Left colon (tissue), 2 donors: ENCODE data around the gene CDK11B. TPM values are rescaled to one million over a fixed set of nuclear protein-coding genes. Genes with fewer than 3 reads are reported as not detected.
"Not testable (repeated sequence)": the region's sequence is repeated elsewhere in the genome, so short reads cannot be mapped to it uniquely, and the experiment has no call there.

Source experiments
- ATAC-seq: fragments of 200-7000 bp; cut with Tn5 transposase; one replicate; pipeline ENCODE4 v1.9.1; 2020; ENCODE audit warnings: mild to moderate bottlenecking, moderate library complexity
- DNase-seq, 2 donors: peaks; one replicate each; pipeline ENCODE4 v3.0.0-alpha.2; 2020
- intact Hi-C, 2 donors: fragments of 100-400 bp; cut with DNase I in 1 of 2; cut with micrococcal nuclease in 1 of 2; formaldehyde crosslinking; loops; one replicate each; pipeline versions ENCODE4 v1.11.2 to v1.14.0; 2022; cut with DNase I, micrococcal nuclease
- total RNA-seq, 2 donors: library from RNA; stranded (reverse); fragmentation: NEBNext Ultra II Directional; extraction: Animal tissue kit (Norgen Biotek cat#: 25700); gene quantifications; one replicate each; pipeline ENCODE4 v1.2.1, GENCODE V29; 2021
- donor health status: DM: no; HTN: no; CAD: no.
- donor health status: DM: yes; HTN: yes; CAD: no.

The CDK11B gene
- total RNA-seq, 2 donors from 2014 or later, result 29.6 to 37.0 TPM

- no peak for DNase-seq
- no peak for ATAC-seq
- intact Hi-C loops, result no loop called here
Observed at GRCh38 chr1:1687846-1688245, 29.0 kb upstream of the CDK11B start.

DNA sequence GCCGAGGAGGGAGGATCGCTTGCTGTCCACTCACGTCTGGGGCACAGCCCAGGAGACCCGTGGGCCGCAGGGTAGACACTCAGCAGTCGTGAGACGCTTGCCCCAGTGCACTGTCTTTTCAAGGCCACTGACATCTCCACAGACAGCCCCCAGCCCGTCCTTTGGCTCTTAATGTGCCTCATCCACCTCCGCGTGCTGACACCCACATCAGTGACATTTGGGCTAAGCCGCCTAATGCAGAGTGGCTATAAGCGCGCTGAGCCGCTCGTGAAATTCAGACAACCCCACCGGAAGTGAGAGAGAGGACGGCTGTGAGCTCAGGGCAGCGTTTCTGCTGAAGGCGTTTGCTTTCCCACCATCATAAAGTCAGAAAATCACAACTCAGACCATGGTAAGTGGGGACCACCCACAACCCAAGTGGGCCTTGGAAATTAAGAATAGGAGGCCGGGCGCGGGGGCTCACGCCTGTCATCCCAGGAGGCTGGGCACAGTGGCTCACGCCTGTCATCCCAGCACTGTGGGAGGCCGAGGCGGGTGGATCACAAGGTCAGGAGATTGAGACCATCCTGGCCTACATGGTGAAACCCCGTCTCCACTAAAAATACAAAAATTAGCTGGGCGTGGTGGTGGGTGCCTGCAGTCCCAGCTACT lies 25.4 kb upstream of the CDK11B start:
- intact Hi-C loops, result no loop called here
- DNase-seq (no peak), ATAC-seq (no peak)

DNA sequence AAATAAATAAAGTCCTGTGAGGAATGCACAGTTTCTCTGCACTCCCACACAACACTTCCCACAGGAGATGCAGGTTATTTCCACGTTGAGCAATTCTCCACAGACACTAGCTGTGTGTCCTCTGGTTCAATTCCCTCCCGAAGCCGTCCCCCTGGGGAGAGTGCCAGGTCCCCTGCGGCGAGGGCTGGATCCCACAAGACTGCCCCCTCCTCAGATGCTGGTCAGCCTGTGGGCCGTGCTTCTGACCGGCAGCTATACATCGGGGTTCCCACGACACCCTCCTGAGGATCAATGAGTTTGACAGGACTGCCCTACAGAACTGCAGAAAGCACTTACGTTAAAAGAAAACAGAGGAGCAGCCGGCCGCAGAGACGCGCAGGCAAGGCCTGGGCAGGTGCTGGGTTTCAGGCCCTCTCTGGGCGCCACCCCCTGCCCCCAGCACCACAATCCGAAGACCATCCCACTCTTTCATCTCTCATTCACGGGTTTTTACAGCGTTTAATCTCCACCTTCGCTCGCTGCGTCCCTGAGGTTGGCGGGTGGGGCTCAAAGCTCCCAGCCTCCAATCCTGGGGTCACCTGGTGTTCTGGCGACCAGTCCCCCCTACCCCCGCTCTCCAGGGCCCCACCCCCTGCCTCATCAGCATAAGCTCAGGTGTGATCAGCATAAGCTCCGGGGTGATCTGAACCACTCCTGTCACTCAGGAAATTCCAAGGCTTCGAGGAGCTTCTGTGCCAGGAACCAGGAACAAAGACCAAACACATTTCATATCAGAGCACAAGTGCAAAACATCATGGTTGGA lies 24.5 kb upstream of the CDK11B start:
- DNase-seq (no peak), ATAC-seq (no peak)

GRCh38 chr1:1680912-1681273 lies 22.1 kb upstream of the CDK11B start:
- DNase-seq (peak; percentile 30 to 46), ATAC-seq (peak; percentile 37)
- intact Hi-C loops, result no loop called here

More for the DNA sequence above, 24.5 kb upstream of the CDK11B start:
- intact Hi-C loops, result no loop called here

DNA sequence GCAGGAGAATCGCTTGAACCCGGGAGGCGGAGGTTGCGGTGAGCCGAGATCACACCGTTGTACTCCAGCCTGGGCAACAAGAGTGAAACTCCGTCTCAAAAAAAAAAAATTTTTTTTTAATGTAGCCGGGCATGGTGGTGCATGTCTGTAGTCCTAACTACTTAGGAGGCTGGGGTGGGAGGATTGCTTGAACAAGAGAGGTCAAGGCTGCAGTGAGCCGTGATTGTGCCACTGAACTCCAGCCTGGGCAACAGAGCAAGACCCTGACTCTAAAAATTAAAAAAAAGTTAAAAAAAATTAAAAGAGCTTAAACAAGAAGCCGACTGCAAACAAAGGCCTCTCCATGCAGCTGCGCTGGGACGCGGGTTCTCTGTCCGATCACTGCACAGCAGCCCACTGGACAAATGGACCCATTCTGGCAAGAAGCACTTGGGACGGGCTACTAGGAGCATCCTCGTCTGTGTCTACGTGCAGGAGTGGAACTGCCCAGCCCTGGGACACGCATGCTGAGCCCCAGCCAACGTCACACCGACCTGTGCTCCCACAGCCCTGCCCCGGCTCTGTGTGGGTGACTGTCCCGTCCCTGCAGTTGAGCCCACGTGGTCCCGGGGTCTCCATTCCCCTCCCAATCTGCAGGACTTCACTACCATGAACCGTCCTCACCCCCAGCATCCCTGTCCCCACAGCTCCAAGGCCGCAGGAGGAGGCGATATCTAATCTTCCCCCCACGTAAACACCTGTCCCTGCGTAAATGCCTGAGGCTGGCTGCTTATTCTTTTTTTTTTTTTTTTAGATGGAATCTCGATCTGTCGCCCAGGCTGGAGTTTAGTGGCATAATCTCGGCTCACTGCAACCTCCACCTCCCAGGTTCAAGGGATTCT lies 21.5 kb upstream of the CDK11B start:
- ATAC-seq (no peak), DNase-seq (peak in 1 of 2 donors; percentile 24)
- intact Hi-C loops, result no loop called here

GRCh38 chr1:1678581-1679380 lies 20.0 kb upstream of the CDK11B start:
- intact Hi-C loops, result no loop called here
- ATAC-seq, result peak; percentile 92

DNA sequence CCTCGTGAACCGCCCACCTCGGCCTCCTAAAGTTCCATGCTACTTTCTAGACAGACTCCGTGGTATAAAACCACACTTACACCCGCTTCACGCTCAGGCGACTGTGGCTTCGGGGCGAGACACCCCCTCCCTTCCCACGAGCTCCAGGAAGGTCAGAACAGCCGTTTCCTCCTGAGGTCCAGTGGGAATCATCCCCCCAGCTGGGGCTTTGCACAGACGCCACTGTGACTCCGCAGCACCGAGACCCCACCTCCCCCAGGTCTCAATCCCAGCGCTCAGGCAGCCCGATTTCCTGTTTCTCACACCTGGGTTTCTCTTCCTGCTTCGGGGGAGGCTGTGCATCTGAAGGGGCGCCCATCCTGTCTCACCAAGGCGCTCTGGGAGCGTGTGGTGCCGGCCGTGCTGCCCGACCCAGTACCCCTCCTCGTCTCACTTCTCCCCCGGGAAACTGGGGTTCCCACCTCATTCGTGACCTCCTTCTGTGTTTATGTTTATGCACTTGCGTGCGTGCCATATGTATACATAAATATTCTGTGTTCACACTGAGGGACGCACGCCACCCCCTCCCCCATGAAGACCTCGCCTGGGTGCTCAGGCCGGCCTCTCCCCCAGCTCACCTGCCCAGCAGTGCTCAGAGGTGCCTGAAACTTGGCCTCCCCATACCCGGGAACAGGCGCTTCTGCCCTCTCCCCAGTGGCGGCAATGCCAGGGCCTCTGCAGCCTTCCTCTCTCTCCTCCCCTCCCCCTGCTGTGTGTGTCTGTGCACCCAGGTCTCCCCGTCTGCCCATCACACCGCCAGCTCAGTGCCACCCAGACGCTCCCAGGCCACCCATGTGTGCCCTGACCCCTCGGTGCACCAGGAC lies 19.1 kb upstream of the CDK11B start:
- intact Hi-C loops, result no loop called here
- peak; percentile 46 for ATAC-seq
- peak; percentile 38 to 41 for DNase-seq

More at GRCh38 chr1:1678581-1679380, 20.0 kb upstream of the CDK11B start:
- DNase-seq, result peak; percentile 87 to 91

GRCh38 chr1:1676087-1676486 lies 17.3 kb upstream of the CDK11B start:
- DNase-seq, result peak in 1 of 2 donors; percentile 1
- ATAC-seq, intact Hi-C loops: not testable (repeated sequence)

GRCh38 chr1:1675218-1675617 lies 16.4 kb upstream of the CDK11B start:
- DNase-seq, intact Hi-C loops, ATAC-seq: not testable (repeated sequence)

GRCh38 chr1:1674806-1675205 lies 16.0 kb upstream of the CDK11B start:
- intact Hi-C loops, DNase-seq, ATAC-seq: not testable (repeated sequence)

GRCh38 chr1:1672181-1672965 lies 13.6 kb upstream of the CDK11B start:
- peak in 1 of 2 donors; percentile 11 for DNase-seq
- no peak for ATAC-seq
- intact Hi-C loops, result no loop called here

- ATAC-seq (no peak), DNase-seq (peak in 1 of 2 donors; percentile 19)
Observed at GRCh38 chr1:1671365-1672119, 12.7 kb upstream of the CDK11B start.

GRCh38 chr1:1670866-1671265 lies 12.1 kb upstream of the CDK11B start:
- peak in 1 of 2 donors; percentile 19 for DNase-seq
- intact Hi-C loops, result no loop called here
- ATAC-seq, result no peak

More at GRCh38 chr1:1671365-1672119, 12.7 kb upstream of the CDK11B start:
- intact Hi-C loops, result no loop called here

DNA sequence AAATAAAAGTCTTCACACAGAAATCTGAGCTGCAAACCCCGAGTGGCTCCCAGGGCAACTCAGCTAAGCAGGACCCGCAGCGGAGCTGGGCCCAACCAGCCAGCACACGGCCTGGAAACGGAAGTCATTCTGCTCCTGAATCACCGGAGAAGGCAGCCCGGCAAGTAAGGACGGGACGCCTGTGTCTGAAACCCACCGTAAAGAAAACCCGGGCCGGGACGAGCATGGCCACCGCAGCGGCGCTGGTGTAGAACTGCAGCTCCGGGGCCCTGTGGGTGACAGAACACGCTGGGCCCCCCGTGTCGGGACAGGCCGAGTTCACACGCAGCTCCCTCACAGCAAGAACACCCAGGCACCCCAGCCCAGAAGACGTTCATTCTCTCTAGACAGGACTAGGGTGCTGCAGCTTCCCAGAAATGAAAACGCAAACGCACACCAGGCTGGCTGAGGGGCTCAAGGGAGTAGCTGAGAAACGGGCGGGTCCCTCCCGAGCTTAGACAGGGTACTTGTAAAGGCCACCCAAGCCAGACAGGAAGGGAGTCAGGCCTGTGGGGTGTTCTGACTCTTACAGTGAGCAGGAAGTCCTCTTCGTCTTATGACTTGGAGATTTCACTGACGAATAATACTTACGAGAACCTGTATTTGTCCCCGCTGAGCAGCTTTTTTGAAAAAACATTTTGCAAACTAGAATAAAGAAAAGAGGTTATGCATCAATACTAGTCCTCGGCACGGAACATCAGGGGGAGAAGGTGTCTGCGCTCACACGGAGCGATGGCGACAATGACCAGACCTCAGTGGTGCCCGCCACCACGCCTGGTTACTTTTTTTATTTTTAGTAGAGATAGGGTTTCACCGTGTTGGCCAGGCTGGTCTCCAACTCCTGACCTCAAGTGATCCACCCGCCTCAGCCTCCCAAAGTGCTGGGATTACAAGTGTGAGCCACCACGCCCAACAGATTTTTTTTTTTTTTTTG lies 10.9 kb upstream of the CDK11B start:
- intact Hi-C loops, result loop anchor here in 1 of 2 donors (5.0 kb wide), 1 partner anchor 58 kb away; no protein-coding TSS in a partner anchor
- DNase-seq (peak in 1 of 2 donors; percentile 19), ATAC-seq (no peak)

DNA sequence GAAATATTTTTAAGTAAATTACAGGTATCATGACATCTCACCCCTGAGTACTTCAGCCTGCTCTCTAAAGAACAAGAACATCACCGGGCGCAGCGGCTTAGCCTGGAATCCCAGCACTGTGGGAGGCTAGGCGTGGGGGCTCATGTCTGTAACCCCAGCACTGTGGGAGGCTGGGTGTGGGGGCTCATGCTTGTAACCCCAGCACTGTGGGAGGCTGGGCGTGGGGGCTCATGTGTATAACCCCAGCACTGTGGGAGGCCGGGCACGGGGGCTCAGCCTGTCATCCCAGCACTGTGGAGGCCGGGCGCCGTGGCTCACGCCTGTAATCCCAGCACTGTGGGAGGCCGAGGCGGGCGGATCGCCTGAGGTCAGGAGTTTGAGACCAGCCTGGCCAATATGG lies 7.7 kb upstream of the CDK11B start:
- intact Hi-C loops, result loop anchor here in 1 of 2 donors (5.0 kb wide), 1 partner anchor 61 kb away; no protein-coding TSS in a partner anchor
- DNase-seq (peak in 1 of 2 donors; percentile 16), ATAC-seq (no peak)
